Measurements from ENCODE around the gene TMC8.

Gene TMC8

DNA sequence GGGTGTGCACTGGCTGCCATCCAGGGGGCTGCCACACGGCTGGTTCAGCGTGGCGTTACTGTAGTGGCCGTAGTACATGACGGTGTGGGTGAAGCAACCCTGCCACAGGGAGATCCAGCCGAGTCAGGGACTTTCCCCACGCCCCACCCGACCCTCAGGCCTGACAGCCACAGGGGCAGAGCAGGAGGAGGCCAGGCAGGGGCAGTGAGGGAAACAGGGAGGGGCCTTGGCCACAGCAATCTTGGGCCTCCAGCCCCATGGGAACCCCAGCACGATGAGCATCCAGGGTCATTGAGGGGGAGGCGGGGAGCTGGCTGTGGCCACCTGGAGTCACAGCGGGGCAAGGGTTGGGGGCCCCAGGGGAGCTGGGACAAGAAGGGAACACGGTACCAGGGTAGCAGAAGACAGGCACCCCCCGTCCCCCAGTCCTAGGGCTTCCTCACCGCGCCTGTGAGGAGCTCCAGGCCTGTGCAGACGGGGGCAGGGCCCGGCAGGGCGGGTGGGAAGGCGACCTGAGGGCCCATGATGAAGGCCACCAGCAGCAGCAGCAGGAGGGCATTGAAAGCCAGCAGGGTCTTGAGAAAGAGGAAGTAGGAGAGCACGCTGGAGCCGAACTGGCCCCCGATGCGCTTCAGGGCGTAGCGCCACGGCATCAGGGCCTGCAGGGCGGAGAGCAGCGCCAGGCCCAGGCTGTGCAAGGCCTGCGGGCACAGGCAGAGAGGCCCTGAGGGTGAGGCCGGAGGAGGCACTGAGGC lies 6.3 kb upstream of the TMC8 start:
- DNase-seq = no peak

DNA sequence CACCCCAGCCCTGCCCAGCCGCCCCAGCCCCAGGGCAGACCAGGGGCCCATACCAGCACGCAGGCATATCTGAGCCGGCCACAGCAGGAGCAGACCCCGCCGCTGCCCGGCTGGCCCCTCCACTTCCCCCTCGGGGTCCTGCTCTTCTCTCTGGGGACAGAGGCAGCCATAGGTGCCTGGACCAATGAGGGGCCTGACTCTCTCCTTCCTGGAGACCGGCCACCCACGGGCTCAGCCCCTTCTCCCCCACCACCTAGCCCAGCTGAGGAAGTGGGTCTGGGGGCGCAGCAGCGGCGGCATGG lies 5.8 kb upstream of the TMC8 start:
- DNase-seq = no peak

GRCh38 chr17:78125138-78125913 lies 5.2 kb upstream of the TMC8 start:
- peak; percentile 51 for DNase-seq

GRCh38 chr17:78125976-78126894 lies 4.3 kb upstream of the TMC8 start:
- DNase-seq = no peak

DNA sequence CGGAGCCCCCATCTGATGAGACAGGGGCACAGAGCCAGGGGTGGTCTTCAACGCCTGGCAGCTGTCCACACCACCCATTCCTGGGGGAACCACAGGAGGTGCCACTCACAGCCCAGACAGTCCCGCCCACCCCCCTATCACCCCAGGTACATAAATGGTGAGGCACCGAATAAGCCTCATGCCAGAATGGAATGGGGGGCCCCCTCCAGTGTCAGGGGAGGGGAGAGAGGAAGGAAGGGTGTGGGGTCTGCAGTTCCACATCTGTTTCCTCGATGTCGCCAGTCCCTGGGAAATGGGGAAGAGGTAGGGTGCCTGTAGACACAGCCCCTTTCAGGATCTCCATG lies 3.7 kb upstream of the TMC8 start:
- DNase-seq = no peak

DNA sequence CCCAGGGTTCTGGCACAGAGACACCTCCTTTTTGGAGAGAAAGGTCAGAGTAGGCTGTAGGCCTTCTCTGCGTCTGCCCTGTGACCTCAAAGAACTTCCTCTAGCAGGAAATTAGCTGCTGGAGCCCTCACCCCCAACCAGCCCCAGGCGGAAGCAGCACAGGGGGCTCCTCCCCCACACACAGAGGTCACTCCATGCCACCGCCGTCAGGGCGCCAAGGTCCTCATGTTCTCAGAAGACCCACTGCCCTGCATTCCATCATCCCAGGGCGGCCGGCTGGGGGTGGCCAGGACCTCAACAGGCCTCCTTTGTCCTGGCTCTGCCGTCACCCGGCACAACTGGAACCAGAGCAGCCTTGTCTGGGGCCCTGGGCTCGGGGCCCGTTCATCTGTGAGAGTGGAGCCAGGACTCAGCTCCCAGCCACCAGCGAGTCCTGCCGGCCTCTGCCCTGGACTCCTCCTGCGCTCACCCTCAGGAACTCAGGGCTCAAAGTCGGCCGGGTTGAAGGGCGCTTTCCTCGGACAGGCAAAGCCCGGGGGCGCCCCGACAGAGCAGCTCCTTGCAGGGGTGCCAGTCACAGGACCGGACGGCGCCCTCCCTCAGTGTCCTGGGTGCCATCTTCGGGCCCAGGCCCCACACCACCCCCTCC lies 3.2 kb upstream of the TMC8 start:
- DNase-seq = peak; percentile 54

GRCh38 chr17:78127888-78128550 lies 2.6 kb upstream of the TMC8 start:
- DNase-seq = no peak

DNA sequence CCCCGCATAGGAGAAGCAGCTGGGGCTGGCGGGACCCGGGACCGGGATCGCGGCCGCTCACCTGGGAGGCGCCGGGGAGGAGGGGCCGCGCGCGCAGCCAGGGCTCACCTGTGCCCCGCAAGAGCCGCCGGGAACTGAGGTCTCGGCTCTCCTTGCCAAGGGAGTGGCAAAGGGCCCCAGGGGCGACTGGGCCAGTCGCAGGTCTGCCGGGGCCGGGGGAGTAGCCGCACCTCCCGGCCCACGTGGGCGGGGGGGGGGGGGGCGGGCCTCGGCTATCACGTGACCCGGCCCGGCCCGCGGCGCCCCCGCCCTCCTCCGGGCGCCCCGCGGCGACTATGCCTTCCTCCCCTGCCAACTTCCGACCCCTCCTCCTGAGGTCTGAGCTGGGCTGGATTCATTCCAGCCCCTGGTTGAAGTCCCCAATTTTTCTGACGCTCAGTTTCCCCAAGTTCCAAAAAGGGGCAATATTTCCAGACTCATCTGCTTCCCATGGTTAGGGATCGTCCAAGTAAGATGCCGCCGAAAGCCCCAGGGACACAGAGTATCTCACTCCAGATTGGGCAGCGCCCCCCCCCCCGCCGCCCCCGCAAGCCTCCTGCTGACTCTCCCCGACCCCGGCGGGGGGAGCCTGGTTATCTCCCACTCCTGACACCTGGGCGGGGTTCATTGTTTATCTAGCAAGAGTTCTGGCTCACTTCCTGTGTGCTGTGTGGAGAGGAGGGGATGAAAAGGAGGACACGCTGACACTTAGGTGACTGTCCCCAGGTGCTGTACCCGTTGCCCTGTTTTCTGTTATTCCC lies 1.8 kb upstream of the TMC8 start, which contains the start of gene TMC6:
TMC6 (minus strand) TSS at position 205 of the 800 bp plus-strand sequence. CDS start 1,923 bp downstream, outside the sequence.
- peak; percentile 60 for DNase-seq

DNA sequence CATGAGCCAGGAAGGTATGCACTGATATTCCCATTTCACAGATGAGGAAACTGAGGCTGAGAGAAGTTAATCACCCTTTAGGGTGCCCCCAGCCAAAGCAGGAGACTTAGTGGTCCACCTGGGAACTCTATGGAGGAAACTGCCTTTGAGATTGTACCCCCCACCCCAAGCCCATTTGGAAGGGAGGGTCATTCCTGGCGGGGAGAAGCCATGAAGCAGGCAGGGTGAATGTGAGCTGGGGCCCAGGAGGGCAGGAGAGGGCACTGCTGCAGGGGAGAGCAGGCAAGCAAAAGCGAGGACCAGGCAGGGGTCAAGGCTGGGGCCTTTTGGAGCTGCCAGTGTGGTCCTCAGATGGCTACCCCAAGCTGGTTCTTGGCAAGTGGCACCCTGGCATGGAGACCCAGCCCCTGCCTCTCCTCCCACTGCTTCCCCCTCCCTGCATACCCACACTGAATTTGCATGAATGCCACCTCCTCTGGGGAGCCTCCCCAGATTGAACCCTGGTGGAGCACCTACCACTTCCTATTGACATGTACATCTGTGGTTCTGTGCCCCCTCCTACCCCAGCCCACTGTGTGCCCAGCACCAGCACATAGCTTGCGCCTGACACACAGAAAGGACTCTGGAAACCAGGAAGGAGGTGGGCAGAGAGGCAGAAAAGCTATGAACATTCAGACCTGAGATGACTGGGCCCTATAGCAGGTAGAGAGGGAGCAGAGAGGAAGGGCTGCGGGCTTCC lies 1.1 kb upstream of the TMC8 start:
- no peak for DNase-seq

- DNase-seq = no peak
These were observed 508 bp upstream of the TMC8 start for GRCh38 chr17:78130090-78130436.

- DNase-seq = peak; percentile 63
These were observed 857 bp downstream of the TMC8 start for GRCh38 chr17:78131172-78132083.

- DNase-seq = peak; percentile 69
These were observed 1.6 kb downstream of the TMC8 start for GRCh38 chr17:78132084-78132676.

- DNase-seq = no peak
These were observed 2.2 kb downstream of the TMC8 start for GRCh38 chr17:78132767-78133178.

GRCh38 chr17:78133179-78133951 lies 2.8 kb downstream of the TMC8 start:
- DNase-seq = no peak

GRCh38 chr17:78133971-78134898 lies 3.7 kb downstream of the TMC8 start:
- peak; percentile 71 for DNase-seq

GRCh38 chr17:78134899-78135385 lies 4.4 kb downstream of the TMC8 start:
- no peak for DNase-seq

DNA sequence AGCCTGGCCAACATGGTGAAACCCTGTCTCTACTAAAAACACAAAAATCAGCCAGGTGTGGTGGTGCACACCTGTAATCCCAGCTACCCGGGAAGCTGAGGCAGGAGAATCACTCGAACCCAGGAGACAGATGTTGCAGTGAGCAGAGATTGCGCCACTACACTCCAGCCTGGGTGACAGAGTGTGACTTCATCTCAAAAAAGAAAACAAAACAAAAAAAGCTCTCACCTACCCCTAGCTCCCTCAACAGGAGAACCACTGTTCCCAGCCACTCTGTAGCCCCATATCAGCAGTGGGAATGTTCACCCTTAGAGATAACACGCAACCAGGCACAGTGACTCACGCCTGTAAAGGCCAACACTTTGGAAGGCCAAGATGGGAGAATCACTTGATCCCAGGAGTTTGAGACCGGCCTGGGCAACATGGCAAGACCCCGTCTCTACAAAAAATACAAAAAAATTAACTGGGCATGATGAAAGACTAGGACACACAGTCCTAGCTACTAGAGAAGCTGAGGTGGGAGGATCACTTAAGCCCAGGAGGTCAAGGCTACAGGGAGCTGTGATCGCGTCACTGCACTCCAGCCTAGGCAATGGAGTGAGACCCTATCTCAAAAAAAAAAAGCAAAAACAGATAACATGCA lies 5.4 kb downstream of the TMC8 start:
- no peak for DNase-seq

All from stimulated activated CD4-positive, alpha-beta T cell treated with anti-CD3 and anti-CD28 coated beads, Interleukin-4, amount 100 ng/mL, for 1 hour (primary cell).